ENCODE measurements around the gene ANXA6. TPM values are rescaled to one million over a fixed set of nuclear protein-coding genes. Genes with fewer than 3 reads are reported as not detected.

ANXA6 gene
- 254 and 255 TPM in 2 replicates for total RNA-seq

DNA sequence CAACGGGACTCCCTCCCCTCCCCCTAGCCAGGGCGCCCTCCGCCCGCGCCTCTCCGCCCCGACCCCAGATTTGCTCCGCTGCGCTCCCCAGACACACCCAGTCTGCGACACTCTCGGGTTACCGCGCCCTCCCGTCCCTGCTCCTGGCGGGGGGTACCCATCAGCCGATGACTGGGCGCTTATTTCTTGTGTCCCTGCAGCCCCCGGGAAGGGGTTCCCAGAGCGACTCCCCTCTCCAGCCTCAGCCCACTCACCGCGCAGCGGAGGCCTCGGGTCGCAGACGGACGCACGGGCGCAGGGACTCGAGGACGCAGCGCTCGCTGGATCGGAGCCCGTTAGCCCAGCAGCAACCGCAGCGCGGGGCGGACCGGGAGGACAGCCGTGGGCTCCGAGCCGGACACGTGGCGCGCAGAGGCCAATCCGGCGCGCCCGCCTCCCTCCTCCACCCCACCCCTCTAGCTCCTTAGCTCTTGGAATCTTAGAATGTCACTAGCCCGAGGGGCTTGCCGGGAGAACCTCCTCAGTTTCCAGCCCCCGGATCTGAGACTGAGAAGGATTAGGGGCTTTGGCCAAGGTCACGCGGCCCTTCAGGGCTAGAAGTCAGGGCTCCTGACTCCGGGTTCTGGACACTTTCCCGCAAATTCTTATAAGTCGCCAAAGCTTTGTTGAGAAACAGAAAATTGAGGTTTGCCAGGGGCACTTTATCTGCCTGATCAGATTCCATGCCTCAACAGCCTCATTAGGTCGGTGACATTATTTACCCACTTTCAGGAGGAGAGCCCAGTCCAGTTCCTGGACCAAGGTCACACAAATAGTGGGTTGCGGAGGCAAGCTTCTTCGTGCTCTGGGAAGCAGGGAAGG, at the start of gene ANXA6:
ANXA6 (minus strand) TSS at position 354 of the 861 bp plus-strand sequence. CDS start 9,878 bp downstream, outside the sequence.

GRCh38 chr5:151080613-151081430, 76.8 kb downstream of the ANXA6 start, which contains the start of gene TNIP1:
Gene TNIP1 (minus strand): TSS chr5:151081034. CDS start chr5:151065095, 15,939 bp downstream.

Other genes starting within 250 kb of the ANXA6 start
- 82.0 and 82.4 TPM in 2 replicates for gene GPX3, start 137.2 kb downstream of the ANXA6 start, total RNA-seq
- gene TNIP1, start 76.7 kb downstream of the ANXA6 start, total RNA-seq = 64.3 and 74.6 TPM in 2 replicates
- 9.3 and 11.7 TPM in 2 replicates for gene CCDC69, start 66.3 kb upstream of the ANXA6 start, total RNA-seq
- gene GM2A, start 95.4 kb upstream of the ANXA6 start, total RNA-seq = 22.0 and 26.1 TPM in 2 replicates
- gene SLC36A3, start 146.0 kb upstream of the ANXA6 start, total RNA-seq = not detected in 2 replicates
- not detected in 2 replicates for gene SLC36A2, start 189.8 kb upstream of the ANXA6 start, total RNA-seq

All from cardiac ventricle fibroblast (primary cell).